HG02642 (cell line): ENCODE results near the gene CDIP1.

Source experiments
- ATAC-seq: cut with Tn5 transposase; IDR thresholded peaks from one replicate; pipeline ENCODE4 v1.9.1; 2021; ENCODE audit warnings: mild to moderate bottlenecking; ENCODE audit not compliant: unreplicated experiment, poor library complexity

The CDIP1 gene

DNA sequence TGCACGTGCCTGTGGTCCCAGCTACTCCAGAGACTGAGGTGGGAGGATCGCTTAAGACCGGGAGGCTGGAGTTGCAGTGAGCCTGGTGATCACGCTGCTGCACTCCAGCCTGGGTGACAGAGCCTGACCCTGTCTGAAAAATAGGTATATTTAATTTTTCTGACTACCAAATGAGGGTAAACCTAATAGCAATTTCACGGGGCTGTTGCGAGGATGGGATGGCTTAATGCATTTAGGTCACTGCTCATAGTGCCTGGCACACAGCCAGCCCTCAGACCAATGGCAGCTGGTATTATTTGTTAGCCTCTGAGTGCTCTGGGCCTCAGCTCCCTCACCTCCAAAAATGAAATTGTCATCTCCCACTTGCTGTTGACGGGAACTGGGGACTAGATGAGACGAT is 5.9 kb upstream of the CDIP1 start:
- ATAC-seq, result no peak

DNA sequence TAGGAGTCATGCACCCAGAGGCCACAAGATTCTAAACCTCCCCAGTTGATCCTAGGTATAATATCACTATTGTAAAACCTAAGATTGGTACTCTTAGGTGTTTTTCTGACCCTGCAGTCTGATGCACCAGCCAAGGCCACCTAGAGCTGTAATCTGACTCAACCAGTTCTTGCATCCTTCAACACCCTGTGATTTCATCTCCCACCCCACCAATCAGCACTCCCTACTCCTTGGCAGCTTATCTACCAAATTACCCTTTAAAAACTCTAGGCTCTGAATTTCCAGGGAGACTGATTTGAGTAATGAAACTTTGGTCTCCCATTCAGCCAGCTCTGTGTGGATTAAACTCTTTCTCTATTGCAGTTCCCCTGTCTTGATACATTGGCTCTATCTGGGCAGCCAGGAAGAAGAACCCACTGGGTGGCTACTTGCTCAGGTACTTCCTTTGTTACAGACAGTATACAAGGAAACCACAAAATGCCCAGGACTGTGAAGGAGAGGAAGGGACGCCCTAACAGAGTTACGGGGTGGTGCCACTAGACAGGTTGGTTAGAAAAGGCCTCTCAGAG is 1.2 kb upstream of the CDIP1 start:
- ATAC-seq, result no peak

DNA sequence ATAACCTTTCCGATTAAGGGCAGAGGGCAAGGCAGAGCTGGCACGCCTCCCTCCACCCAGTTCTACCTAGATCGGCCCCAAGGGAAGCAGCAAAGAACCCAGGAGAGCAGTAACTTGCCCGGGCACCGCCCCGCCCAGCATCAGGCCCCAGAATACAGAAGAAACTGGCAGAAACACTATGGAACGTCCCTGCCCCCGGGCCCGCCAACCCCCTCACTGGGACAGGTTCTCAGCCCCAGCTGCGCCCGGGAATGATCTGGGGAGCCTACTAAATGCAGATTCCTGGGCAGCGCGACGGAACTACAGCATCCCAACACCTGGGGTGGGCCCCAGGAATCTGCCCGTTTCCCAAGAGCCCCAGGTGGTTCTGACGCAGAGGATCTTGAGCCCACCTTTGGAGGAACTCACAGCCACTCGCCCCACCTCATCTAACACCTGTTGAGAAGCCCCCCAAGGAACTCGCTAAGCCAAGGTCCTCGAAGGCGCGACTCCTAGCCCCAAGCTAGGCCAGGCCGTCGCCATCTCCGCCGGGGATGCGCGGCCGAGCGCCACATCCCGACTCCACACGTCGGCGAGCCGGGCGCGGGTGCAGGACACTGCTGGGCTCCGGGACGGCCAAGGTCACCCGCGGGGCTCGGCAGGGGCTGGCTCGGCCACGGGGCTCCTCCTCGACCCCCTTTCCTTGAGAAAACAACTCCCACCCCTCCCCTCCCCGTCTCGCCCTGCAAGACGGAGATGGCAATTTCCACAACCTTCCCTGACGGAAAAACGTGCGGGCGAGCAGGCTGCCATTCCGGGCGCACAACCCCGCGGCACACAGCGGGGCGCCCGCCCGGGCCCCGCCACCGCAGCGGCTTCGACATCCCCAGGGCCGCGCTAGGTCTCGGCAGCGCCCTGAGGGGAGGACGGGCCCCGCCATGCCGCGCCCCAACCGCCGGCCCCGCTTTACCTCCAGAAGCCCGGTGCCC is 913 bp downstream of the CDIP1 start:
- peak; percentile 21 for ATAC-seq

DNA sequence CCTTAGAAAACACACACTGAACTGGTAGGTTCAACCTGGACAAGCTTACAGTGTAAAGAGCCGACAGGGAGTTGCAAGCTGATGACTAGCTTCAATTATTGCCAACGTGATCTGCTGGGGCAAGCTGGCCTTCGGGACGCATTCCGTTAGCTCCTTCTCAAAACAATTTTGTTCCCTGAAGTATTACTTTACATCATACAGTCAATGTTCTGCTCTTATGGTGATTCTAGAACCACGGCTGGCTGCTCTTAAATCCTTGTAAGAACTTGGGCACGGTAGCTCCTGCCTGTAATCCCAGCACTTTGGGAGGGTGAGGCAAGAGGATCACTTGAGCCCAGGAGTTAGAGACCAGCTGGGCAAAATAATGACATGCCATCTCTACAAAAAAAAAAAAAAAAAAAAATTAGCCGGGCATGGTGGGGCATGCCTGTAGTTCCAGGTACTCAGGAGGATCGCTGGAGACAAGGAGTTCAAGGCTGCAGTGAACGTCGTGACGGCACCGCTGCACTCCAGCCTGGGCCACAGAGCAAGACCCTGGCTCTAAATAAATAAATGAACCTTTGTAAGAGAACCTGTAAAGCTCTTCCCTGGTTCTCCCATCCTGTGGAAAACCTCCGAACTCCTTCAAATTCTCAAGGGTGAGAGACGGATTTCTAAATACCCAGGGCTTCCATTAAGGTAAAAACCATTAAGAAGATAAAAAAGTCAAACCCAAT is 2.0 kb downstream of the CDIP1 start:
- ATAC-seq, result no peak

DNA sequence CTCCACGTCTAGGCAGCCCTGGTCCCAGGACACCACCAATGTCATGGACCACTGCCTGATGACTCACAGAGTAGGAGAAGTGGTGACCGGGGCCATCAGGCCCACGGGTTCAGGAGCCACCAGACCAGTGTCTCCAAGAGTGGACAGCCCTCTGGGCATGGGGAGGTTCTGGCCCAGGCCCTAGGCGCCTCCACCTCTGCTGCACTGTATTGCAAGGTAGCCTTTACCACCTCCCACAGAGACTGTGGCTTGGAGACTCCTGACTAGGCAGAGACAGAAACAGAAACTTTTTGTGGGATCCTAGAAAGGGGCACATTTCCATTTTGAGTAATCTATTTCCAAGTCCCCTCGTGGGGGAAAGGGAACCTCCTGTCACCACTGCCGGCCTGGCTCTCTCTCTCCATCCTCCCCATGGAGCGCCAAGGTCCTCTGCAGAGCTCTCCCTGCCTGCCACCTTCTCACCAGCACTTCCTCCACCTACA is 2.9 kb downstream of the CDIP1 start:
- no peak for ATAC-seq

DNA sequence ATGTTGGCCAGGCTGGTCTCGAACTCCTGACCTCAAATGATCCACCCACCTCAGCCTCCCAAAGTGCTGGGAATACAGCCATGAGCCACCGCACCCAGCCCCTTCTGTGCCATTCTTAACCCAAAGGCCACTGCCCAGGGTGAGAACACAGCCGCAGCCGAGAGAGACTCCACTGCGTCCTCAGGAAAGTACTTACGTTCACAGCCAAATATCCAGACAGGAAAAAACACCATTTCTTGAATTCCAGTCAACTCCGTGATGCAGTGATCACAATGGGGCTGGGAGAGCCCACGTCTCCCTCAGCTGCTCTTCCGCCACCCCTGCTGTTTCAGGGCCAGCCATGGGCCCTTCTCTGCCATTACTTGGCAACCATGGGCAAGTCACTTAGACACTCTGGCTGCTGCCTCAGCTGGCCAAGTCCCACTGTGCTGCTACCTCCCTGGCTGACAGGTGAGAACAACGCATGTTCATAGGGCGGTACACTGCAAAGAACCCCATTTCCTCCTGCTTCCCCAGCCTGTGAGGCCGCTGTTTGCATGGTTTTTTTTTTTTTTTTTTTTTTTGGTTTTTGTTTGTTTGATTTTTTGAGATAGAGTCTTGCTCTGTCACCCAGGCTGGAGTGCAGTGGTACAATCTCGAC is 4.3 kb downstream of the CDIP1 start:
- no peak for ATAC-seq

DNA sequence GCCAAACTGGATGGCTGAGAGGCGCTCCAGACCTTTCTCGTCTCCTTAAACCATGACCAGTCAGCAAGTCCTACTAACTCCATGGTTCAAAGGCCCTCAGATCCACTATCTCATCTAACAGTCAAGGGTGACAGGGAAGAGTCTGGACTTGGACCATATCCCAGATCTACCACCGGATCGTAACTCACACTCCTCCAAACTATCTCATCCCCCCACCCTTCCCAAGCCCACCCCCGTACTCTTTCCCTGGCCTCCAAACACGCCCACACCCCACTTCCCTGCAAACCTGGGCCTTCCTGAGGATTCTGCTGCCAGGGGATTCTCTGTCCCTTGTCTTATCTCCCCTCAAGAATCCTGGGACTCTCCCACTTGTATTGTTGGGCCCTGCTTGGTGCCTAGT is 5.1 kb downstream of the CDIP1 start:
- no peak for ATAC-seq

DNA sequence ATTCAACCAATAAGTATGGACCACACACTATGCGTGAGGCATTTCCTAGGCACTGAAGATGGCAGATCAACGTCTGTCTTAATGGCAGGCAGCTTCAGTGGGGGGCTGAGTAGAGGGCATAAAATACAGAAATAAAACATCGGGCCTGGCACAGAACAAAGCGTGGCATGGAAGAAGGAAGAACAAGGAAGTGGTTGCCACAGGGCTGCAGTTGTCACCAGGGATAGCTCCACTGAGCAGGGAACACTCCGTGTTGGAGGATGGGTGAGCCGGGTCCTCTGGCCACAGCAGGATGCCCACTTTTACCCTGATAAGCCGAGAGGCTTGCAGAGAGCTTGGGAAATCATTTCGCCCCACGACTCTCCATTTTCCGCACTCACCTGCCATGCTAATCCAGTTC is 6.3 kb downstream of the CDIP1 start:
- ATAC-seq, result no peak

DNA sequence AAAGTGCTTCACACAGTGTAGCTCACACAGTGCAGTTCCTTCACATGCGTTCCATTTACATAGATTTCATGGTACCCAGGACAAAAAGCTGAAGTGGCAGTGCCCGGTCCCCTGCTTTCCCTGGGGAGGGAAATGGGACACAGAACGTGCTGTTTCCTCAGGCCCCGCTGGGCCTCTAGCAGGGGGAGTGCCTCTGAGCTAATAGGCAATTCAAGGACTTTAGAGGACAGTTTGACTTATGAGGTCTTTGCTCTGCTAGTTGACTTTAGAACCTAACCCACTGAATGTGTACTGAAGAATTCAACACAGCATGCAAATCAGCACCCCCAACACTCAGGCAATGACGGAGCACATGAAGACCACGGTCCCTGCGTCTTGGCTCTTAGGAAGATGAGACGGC is 6.8 kb downstream of the CDIP1 start:
- ATAC-seq, result no peak

DNA sequence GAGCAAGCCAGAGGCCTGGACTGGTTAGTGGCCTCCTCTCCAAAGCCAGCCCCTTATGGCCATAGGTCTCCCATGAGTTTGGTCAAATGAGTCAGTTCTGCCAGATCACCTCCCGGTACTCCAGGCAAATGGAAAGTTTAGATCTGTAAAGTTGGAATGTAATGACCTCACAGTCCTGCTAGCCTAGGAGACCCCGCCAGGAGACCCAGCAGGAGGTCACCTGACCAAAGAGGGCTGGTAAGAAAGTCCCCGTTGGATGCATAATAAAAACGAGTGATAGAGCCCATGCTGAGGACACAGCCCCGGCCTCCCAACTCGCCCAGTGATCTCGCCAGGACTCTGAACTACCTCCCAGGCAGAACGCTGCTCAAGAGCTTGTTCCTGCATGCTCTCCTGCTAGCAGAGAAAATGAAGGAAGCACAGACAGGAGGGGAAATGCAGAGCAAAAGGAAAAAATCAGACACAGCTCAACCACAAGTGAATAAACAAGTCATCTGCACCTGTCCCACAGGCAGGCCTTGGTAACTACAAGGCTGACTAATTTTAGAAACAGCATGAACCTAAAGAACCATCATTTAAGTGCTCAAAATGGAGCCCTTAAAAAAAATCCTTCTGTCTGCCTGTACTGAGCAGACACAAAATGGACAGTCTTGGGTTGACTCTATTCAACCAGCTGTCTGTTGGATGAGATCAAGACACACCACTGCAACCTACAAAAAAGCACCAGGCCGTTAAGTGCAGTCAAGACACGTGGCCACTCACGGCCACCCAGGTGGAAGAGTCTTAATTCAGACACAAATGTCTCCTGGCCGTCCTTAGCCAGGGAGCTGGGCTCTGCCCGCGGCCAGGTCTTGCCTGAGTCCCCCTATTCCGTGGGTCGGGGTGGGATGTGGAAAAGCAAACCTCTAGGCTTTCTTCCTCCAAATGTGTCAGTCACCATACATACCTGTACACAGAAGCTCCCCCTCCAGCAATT is 9.2 kb downstream of the CDIP1 start:
- no peak for ATAC-seq

DNA sequence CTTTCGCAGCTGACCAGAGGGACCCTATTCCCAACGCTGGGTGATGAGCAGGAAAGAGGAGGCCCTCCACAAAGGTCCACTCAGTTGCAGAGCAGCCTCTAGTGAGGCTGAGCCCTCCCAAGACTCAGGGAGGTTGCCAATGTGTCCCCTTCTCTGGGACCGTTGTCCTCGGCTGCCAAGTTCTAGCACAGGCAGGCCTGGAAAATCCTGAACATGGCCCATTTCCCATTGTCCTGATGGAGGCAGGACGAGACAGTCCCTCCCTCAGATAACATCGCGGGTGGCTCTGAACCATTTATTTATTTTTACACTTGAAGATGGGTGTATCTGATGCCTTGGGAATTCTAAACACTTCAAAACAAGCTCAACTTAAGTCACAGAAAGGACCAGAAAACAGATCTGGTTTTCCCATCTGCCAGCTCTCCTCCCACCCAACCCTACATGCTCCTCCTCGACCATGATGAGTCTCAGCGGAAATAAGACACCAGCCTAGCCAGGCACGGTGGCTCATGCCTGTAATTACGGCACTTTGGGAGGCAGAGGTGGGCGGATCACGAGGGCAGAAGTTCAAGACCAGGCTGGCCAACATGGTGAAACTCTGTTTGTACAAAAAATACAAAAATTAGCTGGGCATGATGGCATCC is 12.8 kb downstream of the CDIP1 start:
- no peak for ATAC-seq

DNA sequence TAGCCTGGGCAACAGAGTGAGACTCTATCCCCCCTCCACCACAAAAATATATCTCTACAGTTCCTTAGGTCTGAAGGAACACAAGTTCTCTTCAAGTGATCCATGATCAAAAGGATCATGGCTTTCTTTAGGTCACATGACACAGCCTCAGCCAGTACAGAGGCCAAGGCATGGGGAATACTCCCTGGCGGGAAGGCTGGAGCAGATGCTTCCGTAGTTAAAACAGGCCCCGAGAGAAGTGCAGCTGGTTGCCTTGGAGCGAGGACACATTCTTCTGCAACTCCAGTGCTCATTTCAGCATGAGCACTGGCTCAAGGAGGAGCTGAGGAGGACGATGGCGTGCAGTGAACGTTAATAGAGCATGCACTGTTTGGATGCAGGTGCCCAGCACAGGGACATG is 13.5 kb downstream of the CDIP1 start:
- ATAC-seq, result no peak

DNA sequence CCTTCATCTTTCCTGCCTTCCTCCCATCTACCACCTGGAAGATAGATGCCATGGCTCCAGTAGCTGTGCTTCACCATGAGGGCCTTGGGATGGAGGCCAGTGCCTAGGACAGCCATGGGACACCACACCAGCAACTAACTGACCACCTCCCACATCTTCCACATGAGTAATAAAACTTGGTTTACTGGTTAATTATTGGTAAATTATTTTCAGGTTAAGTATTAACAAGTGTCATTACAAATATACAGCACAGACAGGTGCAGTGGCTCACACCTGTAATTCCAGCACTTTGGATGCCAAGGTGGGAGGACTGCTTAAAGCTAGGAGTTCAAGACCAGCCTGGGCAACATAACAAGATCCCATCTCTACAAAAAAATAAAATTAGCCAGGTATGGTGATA is 14.0 kb downstream of the CDIP1 start:
- ATAC-seq, result no peak

DNA sequence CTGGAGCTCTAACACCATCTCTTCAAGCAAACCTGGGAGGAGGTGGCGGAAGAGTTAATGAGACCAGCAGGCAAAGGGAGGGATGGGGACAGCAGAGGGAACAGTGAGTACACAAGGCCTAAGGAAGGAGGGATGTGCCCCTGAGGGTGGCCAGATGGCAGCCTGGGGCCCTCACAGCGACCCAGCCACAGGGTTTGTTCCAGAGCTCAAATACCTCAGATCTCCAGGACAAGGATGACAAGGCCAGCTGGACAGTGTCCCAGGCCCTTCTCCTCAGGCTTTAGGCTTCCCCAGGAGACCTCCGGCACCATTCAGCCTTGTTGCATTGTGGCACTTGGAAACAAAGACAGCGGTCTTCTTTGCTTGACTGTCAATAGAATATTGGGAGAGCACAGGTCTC is 14.9 kb downstream of the CDIP1 start:
- ATAC-seq, result no peak

DNA sequence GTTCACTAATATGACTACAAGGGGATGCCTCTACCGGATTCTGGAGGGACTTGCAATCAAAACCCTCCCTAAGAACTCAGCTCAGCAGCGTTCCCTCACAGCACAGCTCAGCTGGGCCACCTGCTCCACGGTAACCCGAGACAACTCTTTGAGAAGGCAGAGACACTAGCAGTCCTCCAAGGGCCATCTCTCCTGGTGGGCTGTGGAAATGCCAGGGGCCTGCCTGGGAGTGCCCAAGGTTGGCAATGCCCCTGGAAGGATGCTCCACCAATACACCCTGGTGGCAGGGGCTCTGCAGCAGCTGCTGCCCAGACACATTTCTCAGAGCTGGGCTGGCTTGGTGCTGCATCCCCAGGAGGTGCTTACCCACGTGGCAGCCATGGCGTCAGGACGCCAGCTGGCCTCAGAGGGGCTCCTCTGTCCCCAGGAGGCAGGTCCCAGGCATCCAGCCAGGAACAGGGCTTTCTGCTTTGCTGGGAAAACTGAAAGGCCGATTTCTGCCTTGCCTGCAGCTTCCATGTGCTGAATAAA is 16.5 kb downstream of the CDIP1 start:
- ATAC-seq, result no peak

DNA sequence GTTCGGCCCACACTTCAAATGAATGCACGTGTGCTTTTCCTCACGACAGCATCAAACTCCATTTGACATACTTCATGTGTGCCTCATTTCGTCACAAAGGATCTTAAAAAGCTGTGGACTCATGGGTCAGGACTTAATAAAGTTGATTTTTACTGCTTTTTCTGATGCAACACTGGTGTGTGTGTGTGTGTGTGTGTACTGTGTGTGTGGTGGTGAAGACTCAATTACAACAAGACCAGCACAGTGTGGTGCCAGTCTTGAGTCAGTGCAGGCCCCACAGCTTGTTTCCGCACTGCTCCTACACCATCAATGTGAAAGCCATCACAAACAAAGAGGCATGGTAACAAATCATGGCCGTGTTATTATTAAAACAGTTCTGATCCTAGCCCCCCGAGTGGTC is 17.7 kb downstream of the CDIP1 start:
- no peak for ATAC-seq

DNA sequence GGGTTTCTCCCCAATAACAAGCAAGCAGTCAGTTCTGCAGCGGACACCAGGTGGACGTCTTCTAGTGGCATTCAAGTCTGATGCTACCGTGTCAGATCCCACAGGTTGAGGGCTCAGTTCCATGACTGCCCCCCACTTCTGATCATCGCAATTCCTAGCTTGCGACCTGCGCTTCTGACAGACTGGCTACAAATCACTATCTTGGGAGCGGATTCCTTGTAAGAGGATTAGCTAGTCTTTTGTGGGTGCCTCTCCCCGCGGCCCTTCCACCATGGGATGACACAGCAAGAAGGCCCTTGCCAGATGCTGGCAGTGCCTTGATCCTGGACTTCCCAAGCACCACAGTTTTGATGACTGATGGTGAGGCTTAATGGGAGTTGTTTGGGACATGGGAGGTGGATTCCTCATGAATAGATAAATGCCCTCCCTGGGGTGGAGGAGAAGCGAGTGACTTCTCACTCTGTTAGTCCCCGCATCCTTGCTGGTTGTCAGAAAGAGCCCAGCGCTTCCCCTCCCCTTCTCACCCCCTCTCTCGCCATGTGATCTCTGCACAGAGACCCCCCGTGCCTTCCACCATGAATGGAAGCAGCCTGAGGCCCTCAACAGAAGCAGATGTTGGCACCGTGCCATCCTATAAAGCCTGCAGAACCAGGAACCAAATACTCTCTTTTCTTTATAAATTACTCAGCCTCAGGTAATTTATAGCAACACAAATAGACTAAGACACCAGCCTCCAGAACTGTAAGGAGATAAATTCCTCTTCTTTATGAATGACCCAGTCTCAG is 19.1 kb downstream of the CDIP1 start:
- ATAC-seq, result no peak
